Esophagus squamous epithelium (tissue), 5 donors: ENCODE data around the gene RPS6KA1. TPM values are rescaled to one million over a fixed set of nuclear protein-coding genes. Genes with fewer than 3 reads are reported as not detected.

Source experiments
- DNase-seq: peaks from one replicate; lab custom pipeline; 2025; lab: John Stamatoyannopoulos, UW
- H3K27ac ChIP-seq, 4 donors: fragments of 200-600 bp; sonication (generic); one replicate each; pipeline ENCODE4 v1.5.1; 2016 to 2019; ENCODE audit warnings: mild to moderate bottlenecking in 1 of 4
- H3K27me3 ChIP-seq, 4 donors: fragments of 200-600 bp; sonication (generic); 1 replicate in 3 of 4; 2 replicates in 1 of 4; pipeline versions ENCODE4 v1.5.1 to v1.6.0; 2017 to 2021; ENCODE audit warnings: antibody characterized with exemption in 1 of 4
- H3K36me3 ChIP-seq, 3 donors: fragments of 200-600 bp; sonication (generic); one replicate each; pipeline ENCODE4 v1.5.1; 2016 to 2019
- H3K4me1 ChIP-seq, 3 donors: fragments of 200-600 bp; sonication (generic); one replicate each; pipeline ENCODE4 v1.5.1; 2017 to 2019
- H3K4me3 ChIP-seq, 4 donors: fragments of 200-600 bp; sonication (generic); 1 replicate in 3 of 4; 2 replicates in 1 of 4; pipeline ENCODE4 v1.5.1; 2016 to 2019; ENCODE audit warnings: mild to moderate bottlenecking in 2 of 4, moderate library complexity in 1 of 4
- H3K9me3 ChIP-seq, 3 donors: fragments of 200-600 bp; sonication (generic); one replicate each; pipeline ENCODE4 v1.5.1; 2016 to 2019
- CTCF ChIP-seq, 6 experiments: fragments of 450-650 bp in 4 of 6; fragments of 200-600 bp in 2 of 6; sonication (generic) in 2 of 6; IDR thresholded peaks; one replicate each; pipeline ENCODE4 v1.5.1; 2016 to 2019; ENCODE audit warnings: antibody characterized with exemption in 6 of 6, mild to moderate bottlenecking in 4 of 6, moderate library complexity in 4 of 6
- POLR2A ChIP-seq, 4 donors: fragments of 450-650 bp; IDR thresholded peaks; one replicate each; pipeline ENCODE4 v1.6.1; 2017; ENCODE audit warnings: antibody characterized with exemption in 4 of 4, mild to moderate bottlenecking in 4 of 4, moderate library complexity in 3 of 4
- WGBS, 2 donors: methylation state at CpG; one replicate each; pipeline ENCODE4 v1.1.5; 2018; 5-methylcytosine and 5-hydroxymethylcytosine counted together
- intact Hi-C: fragments of 100-400 bp; cut with DNase I; formaldehyde crosslinking; loops from one replicate; pipeline ENCODE4 v1.15.0; 2022
- total RNA-seq, 4 donors: library from RNA; depleted of rRNA; stranded (reverse); fragments of >200 nt; gene quantifications; one replicate each; pipeline ENCODE4 v1.1.0, GENCODE V29; 2016
- donor health status: DM: yes; HTN: yes; CAD: no.

The RPS6KA1 gene
- total RNA-seq, 4 donors from 2014 or later, result 24.0 to 49.7 (median 37.7) TPM

- Histone ChIP-seq H3K9me3 (no peaks in the 10 kb centered on the region), H3K4me3 (no peak overlapping the region), H3K27me3 (no peaks in the 10 kb centered on the region), H3K4me1 (peaks cover 11 to 52% (median 13%) of the 10 kb centered on the region in 3 donors), H3K27ac (no peak overlapping the region), H3K36me3 (peaks cover 0 to 14% (median 0%) of the 10 kb centered on the region in 3 donors)
- intact Hi-C loops, result no loop called here
- 100% methylated on average over 1 of the region's 2 CpGs; no CpG with 5 or more reads in 1 of the 2 donors for WGBS, 2 donors
- DNase-seq, result no peak
- TF ChIP-seq POLR2A (IDR thresholded peaks at IDR 0.05) (no peak), CTCF (IDR thresholded peaks at IDR 0.05) (no peak)
Measured at GRCh38 chr1:26536521-26536920, 7.0 kb downstream of the RPS6KA1 start.

- no peaks in the 10 kb centered on the region for H3K9me3 ChIP-seq
- H3K4me1 ChIP-seq, result peaks cover 8 to 52% (median 19%) of the 10 kb centered on the region in 3 donors
- intact Hi-C loops, result no loop called here
- 20% methylated on average over 1 of the region's 2 CpGs; no CpG with 5 or more reads in 1 of the 2 donors for WGBS, 2 donors
- H3K4me3 ChIP-seq, result no peak overlapping the region
- H3K27me3 ChIP-seq, result no peaks in the 10 kb centered on the region
- DNase-seq, result no peak
- no peak overlapping the region for H3K27ac ChIP-seq
- no peak for TF ChIP-seq CTCF (IDR thresholded peaks at IDR 0.05)
- no peak for TF ChIP-seq POLR2A (IDR thresholded peaks at IDR 0.05)
- peaks cover 0 to 14% (median 0%) of the 10 kb centered on the region in 3 donors for H3K36me3 ChIP-seq
Measured at GRCh38 chr1:26537951-26538352, 8.4 kb downstream of the RPS6KA1 start.

- TF ChIP-seq CTCF (IDR thresholded peaks at IDR 0.05), result peak in 5 of 6 experiments; percentile 15 to 59 (median 24)
- no peak for TF ChIP-seq POLR2A (IDR thresholded peaks at IDR 0.05)
- no peaks in the 10 kb centered on the region for H3K9me3 ChIP-seq
- no peaks in the 10 kb centered on the region for H3K27me3 ChIP-seq
- H3K27ac ChIP-seq, result peak overlapping the region in 1 of 4 donors; percentile 19
- peaks cover 8 to 58% (median 23%) of the 10 kb centered on the region in 3 donors for H3K4me1 ChIP-seq
- peaks cover 0 to 14% (median 0%) of the 10 kb centered on the region in 3 donors for H3K36me3 ChIP-seq
- 47 to 75% methylated on average over 7 to 13 of the region's 14 CpGs for WGBS, 2 donors
- no peak overlapping the region for H3K4me3 ChIP-seq
- intact Hi-C loops, result no loop called here
- DNase-seq, result no peak
Measured at GRCh38 chr1:26538480-26539412, 9.2 kb downstream of the RPS6KA1 start.

GRCh38 chr1:26539722-26540121 is 10.2 kb downstream of the RPS6KA1 start:
- WGBS, 2 donors, result 51 to 55% methylated on average over 4 to 6 of the region's 6 CpGs
- Histone ChIP-seq H3K27ac (peak overlapping the region in 3 of 4 donors; percentile 7 to 49 (median 19)), H3K4me1 (peaks cover 8 to 68% (median 26%) of the 10 kb centered on the region in 3 donors), H3K9me3 (no peaks in the 10 kb centered on the region), H3K4me3 (no peak overlapping the region), H3K27me3 (no peaks in the 10 kb centered on the region), H3K36me3 (peaks cover 0 to 14% (median 0%) of the 10 kb centered on the region in 3 donors)
- no peak for DNase-seq
- intact Hi-C loops, result no loop called here
- no peak for TF ChIP-seq POLR2A (IDR thresholded peaks at IDR 0.05)
- no peak for TF ChIP-seq CTCF (IDR thresholded peaks at IDR 0.05)

- WGBS, 2 donors, result 80 to 100% methylated on average over 1 of the region's 3 CpGs
- Histone ChIP-seq H3K4me3 (no peak overlapping the region), H3K27ac (peak overlapping the region in 3 of 4 donors; percentile 7 to 82 (median 49)), H3K36me3 (peaks cover 0 to 14% (median 0%) of the 10 kb centered on the region in 3 donors), H3K4me1 (peaks cover 9 to 69% (median 27%) of the 10 kb centered on the region in 3 donors), H3K27me3 (no peaks in the 10 kb centered on the region), H3K9me3 (no peaks in the 10 kb centered on the region)
- no peak for TF ChIP-seq POLR2A (IDR thresholded peaks at IDR 0.05)
- intact Hi-C loops, result no loop called here
- no peak for DNase-seq
Measured at GRCh38 chr1:26540351-26540750, 10.8 kb downstream of the RPS6KA1 start.
